Measurements from ENCODE around the gene PPFIBP1.

- TF ChIP-seq CTCF (IDR thresholded peaks at IDR 0.05) (no peak), POLR2AphosphoS5 (IDR thresholded peaks at IDR 0.05; ENCODE audit: low read depth, low read length) (no peak), SIN3A (IDR thresholded peaks at IDR 0.05; ENCODE audit: borderline replicate concordance, insufficient read depth, low read depth, low read length) (no peak), REST (IDR thresholded peaks at IDR 0.05; ENCODE audit: insufficient read depth in 1 of 2, low read depth in 2 of 2, low read length in 1 of 2) (no peak)
These were observed 8.3 kb upstream of the PPFIBP1 start for GRCh38 chr12:27515671-27516070.
